GM19372 (cell line): ENCODE data around the gene RNF144B.

Experiments
- ATAC-seq: cut with Tn5 transposase; IDR thresholded peaks from one replicate; pipeline ENCODE4 v1.9.1; 2021; ENCODE audit warnings: mild to moderate bottlenecking, low read depth, moderate library complexity; ENCODE audit not compliant: unreplicated experiment

RNF144B gene

DNA sequence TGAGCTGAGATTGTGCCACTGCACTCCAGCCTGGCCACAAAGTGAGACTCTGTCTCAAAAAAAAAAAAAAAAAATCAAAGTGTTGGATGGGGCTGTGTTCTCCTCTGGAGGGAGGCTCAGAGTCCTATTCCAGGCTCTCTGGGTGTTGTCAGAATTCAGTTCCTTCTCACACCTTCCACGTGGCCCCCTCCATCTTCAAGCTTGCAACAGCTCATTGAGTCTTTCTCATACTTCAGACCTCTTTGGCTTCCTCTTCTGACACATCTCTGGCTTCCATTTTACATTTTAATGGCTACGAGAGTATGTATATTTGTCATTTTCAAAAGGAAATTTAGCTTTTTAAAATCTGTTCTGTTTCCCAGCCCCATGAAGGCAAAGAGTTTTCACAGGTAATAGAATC lies 85.8 kb downstream of the RNF144B start:
- ATAC-seq = no peak

DNA sequence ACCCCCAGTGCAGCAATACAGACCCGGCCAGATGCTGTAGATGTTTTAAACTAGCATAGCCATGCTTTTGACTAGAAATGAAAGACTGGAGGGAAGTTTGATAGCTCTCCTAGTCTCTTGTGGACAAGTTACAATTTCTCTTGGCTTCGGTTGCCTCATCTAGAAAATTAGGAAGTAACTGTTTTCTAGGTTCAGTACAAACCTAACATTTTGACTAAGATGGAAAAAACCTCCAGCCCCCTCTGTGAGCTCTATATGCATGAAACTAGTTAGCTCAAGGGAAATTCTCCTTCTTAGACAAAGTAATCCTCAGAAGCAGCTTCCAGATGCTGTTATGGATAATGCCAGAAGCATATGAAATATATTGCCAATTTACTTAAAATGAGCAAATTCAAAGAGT lies 86.6 kb downstream of the RNF144B start:
- ATAC-seq = no peak

DNA sequence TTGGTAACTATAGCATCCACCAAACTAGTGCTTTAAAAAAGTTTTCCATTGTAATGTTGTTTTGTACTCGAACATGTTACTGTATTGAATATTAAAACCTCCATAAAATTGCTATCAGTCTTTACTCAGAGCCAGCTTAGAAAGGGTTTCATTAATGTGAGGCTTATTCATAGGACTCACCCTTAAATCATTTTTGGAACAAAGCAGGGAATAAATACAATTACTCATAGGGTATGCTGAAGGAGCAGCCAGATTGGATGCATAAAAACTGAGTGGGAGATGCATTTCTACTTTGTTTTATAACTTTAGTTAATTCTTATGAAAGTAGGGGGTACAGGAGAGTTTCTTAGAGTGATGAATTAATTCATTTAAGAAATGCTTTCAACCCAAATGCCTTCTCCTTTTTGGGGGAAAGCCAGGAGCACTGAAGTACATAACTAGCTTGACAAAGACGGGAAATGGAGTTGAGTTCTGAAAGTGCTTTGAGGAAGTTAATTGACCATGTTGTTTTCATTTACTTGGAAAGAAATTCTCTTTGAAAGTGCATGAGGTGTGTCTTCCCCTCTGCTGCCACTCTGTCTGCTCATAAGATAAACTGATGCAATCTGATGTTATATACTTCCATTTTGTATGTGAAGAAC lies 90.3 kb downstream of the RNF144B start:
- ATAC-seq = no peak

DNA sequence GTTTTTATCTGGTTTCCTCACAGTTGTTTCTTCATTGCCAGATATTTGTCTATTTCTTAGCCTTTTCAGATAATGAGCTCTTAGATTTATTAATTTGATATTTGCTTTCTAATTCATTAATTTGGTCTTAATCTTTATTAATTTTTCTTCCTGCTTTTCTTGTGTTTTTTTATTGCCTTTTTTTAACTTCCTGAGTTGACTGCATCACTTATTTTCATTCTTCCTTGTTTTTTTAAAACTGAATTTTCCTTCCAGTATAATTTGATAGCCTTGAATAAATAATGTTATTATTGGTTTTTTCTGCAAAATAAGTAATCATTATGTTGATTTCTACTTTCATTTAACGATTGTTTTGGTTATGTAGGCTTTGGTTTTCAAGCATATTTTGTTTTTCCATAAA lies 91.5 kb downstream of the RNF144B start:
- ATAC-seq = no peak

DNA sequence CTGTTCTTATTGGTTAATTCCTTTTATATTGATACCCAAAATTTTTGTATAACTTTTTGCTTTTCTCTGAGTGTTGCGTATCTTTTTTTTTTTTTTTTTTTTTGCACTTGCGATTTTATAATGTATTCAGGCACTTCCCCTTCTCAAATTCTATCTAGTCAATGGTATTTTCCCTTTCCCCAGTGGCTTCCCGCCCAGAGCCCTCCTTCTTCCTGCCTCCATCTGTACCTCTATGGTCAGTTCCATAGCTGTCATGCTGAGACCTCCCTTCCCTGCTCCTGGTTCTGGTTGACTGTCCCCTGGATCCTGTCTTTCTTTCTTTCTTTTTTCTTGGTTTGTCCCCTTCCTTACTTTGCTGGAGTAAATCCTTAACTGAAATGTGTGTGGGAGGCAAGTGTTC lies 94.7 kb downstream of the RNF144B start:
- no peak for ATAC-seq

DNA sequence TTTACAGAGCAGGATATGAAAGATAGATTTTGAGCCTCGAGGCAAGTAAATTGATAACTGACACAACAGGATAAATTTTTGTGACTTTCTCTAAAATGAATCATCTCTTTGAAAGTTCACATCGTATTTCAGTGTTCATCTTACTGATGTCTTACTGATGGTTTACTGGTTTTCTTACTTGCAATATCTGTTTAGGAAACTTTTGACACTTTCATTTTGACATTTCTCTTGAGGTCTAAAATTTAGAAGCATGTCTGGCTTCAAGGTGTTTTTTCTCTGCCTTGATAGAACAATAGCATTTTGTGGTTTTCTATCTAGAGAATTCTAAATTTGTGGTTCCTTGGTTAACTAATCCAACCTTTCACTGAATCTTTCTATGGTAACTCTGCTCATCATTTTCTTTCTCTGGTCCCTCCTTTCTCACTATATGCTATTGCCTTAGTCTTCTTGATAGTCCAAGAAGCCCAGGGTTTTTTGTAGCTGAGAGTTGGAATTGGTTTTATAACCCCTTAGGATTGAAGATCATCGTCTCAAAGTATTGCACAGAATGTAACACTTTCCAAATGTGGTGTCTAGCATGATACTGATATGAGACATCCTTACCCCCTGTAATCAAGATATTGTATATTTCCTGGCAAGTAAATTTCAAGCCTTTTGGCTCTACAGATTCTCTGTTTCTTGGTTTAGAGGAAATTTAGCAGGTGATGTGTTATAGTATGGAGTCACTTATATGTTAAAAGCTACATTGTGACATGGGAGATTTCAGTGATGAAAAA lies 98.7 kb downstream of the RNF144B start:
- no peak for ATAC-seq

DNA sequence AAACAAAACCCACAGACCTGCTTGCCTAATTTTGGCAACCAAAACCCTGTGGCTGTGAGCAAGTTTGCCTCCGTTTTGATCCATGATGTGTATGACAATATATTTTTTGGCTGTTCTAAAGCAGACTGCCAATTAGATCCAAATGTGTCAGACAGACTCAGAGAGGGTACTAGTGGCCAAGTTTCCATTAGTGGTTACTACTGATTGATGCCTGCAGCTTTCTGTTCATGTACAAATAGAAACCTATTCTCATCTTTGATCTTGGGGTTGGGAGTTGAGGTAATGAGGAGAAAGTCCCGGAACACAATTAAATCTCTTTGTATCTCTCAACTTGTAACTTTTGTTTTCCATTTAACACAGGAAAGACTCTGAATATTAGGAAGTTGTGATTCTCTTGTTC lies 100.9 kb downstream of the RNF144B start:
- no peak for ATAC-seq

DNA sequence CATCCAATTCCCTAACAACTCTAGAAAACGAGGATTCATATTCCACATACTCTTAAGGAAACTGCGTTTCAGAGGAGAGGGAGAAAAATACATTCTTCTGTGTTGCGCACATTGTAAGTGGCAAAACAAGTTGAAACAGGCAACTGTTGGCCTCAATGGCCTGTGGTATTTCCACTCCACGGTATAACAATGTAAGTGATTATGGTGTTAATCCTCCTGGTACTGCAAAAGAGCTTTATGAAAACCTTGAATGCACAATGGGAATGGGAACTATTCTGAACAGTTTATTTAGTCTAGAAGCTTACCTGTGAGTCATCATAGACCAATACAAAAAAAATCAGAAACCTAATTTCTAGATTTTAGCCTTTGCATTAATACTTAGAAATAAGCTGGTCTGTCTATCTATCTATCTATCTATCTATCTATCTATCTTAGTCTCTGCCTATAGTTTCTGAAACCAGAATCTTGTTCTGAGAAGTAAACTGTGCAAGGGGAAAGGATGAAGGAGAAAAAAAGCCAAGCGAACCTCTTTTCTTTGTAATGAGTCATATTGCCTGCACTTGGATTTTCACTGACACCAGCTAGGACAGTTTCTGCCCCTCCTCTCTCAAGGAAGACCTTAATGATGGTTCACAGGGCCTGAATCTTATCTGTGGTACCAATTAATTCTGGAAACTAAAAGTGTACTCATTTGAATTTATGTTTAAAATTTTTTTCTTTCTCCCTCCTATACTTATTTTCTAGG lies 101.5 kb downstream of the RNF144B start:
- ATAC-seq = no peak

DNA sequence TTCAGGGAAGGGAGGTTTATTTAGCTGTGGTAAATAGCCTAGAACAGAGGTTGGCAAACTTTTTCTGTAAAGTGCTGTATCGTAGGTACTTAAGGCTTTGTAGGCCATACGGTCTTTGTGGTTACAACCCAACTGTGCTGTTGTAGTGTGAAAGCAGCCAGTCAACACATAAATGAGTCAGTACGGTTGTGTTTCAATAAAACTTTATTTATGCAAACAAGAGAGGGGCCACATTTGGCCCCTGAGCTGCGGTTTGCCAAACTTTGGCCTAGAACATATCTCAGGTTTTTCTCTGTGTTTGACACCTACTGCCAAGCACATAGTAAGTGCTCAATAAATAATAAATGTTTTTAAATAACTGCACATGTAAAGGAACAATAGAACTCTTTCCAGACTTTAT lies 102.2 kb downstream of the RNF144B start:
- no peak for ATAC-seq

DNA sequence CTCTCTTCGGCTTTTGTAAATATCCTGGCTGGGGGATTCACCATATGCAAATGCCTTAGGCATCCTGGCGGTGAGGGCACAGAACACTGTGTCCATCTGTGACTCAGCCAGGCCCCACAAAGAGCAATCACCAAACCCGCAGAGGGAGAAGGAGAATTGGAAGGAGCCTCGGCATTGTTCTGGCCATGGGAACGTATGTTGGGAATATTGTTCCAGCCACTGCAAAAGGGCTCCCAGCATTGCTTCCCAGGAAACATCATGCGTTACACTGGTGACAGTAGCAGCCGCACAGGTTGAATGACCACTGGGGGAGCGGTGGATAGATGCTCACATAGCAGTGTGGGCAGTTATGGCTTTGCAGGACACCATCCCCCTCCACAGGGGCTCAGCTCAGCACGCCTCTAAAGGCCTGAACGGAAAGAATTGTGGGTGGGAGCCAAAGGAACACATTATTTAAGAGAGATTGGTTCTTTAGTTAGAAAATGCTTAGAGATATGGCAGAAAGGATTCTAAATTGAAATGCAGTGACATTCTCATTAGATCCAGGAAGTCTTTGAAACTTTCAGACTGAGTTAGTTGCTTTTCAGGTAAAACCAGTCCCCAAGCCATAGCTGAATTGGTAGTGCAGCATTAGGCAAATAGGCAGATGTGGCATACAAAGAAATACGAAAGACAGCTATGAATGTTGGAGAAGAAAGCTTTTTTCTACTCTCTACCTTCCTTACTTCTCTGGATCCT lies 104.3 kb downstream of the RNF144B start:
- no peak for ATAC-seq

DNA sequence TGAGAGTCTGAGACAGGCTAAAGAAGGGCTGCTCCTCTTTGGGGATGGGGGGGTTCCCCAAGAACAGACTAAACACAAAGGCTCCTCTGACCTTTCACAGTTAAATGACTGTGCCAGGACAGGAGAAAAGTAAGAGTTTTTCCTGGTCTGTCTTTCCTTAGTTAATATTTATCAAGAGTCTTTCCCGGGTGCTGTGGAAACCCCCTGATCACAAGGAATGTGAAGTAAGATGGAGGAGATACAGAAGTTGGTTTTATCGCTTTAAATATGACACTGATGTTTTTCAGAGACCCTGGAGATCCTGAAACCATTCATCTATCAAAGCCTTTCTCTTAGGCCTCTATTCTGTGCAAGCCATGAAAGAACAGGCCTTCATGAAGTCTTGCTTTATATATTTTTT lies 105.8 kb downstream of the RNF144B start:
- ATAC-seq = no peak

DNA sequence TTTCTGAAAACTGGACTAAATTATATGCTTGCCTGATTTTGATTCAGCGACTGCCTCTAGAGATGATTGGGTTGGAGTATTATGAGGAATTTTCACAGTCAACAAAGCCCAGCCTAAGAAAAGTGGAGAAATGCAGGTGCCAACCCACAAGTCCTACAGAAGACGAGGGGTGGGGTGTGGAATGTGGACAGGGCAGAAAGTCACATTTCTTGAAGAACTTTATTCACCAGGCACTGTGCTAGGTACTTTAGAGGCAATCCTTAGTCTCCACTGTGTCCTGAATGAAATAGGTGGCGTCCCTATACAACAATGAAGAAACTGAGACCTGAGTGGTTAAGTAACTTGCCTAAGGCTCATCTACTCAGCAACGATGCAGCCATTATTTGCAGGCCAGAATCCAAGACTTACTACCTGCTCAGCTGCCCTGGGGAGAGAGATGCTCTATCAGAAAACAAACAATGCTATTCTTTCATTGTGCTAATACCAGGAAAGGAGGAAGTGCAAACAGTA lies 106.3 kb downstream of the RNF144B start:
- no peak for ATAC-seq

DNA sequence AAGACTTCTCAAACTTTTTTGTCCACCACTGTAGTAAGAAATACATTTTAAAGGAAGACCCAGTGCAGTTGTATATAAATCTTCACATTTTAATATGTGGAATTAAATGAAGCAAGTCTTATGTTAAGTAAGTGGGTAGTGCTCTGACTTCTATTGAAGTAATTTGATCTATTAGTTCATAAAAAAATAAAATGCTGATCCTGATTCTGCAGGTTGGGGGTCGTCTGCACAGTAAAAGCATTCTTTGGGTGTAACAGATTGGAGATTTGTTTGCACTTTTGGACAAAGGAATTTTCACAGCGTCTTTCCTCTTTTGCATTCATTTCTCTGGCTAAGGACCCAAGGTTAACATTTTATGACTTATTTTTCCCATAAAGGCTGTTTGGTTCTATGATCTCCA lies 106.8 kb downstream of the RNF144B start:
- ATAC-seq = no peak

DNA sequence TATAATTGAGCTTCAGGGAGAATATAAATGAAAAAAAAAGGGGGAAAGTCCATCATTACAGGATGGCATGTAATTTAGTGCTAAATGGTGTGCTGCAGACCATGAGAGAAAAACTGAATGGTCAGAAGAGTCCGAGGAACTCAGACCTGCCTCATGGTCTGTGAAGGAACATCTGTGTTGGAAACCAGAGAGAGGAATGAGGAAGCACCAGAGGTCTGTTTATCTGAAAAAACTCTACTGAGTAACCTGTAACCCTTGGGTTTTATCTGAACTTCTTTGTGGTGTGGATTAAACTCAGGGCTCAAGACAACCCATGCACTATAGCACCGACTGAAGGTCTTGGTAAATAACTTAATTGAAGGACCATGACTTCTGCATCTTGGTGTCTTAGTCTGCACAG lies 108.1 kb downstream of the RNF144B start:
- no peak for ATAC-seq

DNA sequence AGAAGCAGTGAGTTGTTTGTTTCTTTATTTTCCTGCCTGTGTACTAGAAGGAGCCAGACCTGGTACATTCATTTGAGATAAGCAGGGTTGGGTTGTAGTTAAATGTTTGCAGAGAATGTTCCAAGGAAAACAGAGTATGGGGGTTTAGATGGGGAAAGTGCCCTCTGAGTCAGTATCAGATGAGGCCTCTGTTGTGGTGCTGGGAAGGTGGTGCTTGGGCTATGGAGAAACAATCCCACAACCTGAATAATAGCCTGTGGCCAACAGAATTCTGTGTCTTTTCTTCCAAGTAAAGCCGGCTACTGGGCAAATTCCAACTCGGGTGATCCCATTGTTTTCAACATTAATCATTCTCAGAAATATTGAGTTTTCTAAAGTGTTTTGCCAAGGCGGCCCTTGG lies 109.3 kb downstream of the RNF144B start:
- ATAC-seq = no peak

DNA sequence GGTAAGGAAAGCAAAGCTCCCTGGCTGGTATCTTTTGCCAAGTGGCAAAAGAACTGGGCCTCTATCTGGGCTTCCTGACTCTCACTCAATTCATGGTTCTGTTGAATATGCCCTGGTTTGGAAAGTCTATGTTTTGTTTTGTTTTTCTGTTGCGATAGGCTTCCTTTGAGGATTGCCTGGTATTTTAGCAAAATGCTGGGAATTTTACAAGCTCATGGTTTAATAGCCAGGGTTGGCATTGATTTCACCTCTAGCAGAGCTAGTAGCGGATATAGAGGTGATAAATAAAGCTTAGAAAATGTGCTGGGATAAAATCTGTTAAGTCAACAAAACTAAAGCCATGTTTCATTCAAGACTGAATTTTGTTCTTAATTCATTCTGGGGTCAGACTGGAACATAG lies 109.9 kb downstream of the RNF144B start:
- no peak for ATAC-seq

DNA sequence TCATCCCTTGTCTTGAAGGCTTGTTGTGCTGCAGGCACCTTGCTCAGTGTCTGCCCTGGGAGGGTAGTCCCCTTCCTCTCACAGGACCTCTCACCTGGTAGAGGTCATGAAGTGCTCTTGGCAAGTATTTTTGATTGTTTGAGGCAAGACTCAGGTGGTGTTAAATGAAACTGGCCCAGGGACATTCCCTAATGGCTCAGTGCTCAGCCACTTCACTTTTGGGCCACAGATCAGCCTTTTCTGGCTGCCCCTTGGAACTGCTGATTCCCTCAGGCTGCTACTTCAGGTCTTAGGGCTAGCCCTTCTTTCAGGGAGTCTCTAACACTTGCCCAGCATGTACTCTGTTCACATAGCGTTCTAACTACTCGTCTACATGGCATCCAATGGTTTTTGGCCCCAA lies 111.3 kb downstream of the RNF144B start:
- no peak for ATAC-seq

DNA sequence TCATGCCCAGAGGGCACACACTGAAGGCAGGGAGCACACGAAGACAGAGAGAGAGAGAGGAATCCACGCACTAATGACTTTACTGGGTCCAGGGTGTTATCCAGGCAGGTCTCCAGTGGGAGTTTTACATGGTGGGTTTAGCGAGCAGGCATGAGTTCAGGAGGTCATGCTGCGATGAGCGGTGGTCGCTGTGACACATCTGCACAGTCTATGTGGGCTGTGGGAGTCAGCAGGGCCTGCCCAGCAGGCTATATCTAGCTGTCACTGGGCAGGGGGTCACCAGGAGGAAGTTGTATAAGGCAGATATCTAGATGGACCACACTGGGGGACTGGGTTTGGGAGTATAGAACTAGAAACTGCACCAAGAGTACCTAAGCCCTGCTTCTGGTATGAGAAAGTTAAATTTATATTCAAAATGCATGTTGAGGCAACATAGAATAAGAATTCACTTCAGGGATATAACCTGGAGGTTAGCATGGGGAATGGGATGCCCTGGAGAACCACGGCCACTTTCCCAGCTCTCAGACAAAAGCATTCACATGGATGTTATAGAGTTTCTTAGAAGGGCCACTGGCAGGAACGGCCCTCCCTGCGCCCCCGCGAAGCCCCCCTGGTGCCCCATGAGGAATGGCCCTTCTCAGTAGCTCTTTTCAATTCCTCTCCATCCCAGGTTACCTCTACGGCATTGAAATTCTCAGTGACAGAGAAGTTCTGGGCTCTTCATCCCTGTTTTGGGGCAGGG lies 113.9 kb downstream of the RNF144B start:
- ATAC-seq = no peak

DNA sequence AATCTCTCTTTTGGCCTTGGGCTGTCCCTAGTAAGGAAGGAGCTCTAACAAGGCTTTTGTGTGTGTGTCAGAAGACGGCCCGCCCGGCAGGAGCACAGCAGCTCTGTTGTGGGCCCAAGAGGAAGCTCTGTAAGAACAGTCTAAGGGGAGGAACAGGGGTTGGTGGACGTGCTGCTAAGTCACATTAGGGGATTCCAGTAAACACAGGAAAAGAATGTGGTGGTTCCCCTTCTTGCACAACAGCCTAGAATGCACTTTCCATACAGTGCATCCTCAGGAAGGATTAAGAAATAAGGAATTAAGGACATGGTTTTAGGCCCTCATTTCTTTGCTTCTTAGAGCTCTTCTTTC lies 114.5 kb downstream of the RNF144B start:
- ATAC-seq = no peak

DNA sequence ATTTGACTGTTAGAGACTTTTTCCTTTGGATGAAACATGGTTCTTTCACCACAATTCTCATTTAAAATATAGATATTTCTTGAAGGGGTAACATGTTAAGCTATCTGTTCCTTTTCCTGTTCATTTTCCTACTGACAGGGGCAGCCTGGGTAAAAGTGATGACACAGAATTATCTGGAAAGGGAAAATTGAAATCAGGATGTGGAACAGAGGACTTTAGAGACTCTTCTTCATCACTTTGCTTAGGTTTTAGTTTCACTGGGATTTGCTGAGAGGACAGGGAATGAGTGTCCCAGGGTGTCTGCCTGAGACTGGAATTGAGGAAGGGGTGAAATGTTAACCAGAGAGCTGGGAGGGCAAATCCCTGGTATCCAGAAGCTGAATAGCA lies 116.0 kb downstream of the RNF144B start:
- no peak for ATAC-seq
